ENCODE measurements around the gene ZDHHC14.

DNA sequence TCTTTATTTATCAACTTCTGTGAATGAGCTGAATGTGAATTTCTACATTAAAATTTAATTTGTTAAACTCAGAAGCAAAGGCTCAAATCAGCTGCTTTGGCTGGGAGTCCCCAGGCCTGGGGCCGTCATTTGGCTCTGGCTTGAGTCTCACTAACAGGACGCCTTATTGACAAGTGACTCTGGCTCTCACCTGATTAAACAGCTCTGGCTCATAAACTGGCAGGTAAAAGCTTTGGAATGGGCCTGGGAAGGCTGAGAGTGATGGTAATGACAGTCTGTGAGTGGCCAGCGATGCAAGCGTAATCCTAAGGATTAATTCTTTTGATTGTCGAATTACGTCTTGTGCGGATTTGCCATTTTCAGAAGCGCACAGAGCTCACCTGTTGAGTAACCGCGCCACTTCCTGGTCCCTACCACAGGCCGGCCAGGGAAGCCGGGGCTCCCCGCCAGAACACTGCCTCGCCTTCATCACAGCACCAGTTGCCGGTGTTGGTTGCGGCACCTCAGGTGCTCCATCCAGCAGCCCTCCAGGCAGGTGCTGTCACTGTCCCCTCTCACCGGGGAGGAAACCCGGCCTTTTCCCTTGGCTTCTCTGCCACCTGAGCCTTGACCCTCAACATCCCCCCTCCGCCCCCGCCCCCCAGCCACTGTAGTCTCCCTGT lies 110.7 kb downstream of the ZDHHC14 start:
- TF ChIP-seq, protein P1, sequence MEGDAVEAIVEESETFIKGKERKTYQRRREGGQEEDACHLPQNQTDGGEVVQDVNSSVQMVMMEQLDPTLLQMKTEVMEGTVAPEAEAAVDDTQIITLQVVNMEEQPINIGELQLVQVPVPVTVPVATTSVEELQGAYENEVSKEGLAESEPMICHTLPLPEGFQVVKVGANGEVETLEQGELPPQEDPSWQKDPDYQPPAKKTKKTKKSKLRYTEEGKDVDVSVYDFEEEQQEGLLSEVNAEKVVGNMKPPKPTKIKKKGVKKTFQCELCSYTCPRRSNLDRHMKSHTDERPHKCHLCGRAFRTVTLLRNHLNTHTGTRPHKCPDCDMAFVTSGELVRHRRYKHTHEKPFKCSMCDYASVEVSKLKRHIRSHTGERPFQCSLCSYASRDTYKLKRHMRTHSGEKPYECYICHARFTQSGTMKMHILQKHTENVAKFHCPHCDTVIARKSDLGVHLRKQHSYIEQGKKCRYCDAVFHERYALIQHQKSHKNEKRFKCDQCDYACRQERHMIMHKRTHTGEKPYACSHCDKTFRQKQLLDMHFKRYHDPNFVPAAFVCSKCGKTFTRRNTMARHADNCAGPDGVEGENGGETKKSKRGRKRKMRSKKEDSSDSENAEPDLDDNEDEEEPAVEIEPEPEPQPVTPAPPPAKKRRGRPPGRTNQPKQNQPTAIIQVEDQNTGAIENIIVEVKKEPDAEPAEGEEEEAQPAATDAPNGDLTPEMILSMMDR (IDR thresholded peaks at IDR 0.05): no peak
- no peak for TF ChIP-seq POLR2A (IDR thresholded peaks at IDR 0.05)
- no peak for TF ChIP-seq POLR2AphosphoS5 (IDR thresholded peaks at IDR 0.05; ENCODE audit: insufficient read depth in 1 of 2, low read depth in 1 of 2)

All from vagina (tissue), 2 donors.